ENCODE measurements around the gene ZNF630.
A peak's percentile ranks its signal among the peaks of the same experiment; 100 is the strongest.

The ZNF630 gene

DNA sequence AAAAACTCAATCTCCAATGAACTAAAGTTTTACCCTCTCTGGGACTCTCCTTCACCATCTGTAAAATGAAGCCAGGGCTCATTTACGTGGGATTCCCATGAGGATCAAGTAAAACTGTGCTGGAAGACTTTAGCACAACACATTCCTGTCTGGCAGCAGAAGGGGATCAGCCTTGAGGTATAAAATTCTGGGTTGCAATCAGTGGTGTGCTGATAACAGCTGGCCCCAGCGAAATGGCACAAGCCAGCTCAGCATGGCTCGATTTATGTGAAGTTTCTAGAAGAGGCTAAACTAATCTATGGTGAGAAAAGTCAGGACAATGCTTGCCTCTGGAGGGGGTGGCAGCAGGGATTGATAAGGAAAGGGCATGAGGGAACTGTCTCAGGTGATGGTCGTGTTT, 28.4 kb downstream of the ZNF630 start:
- TF ChIP-seq EP300 (IDR thresholded peaks at IDR 0.05; ENCODE audit: borderline replicate concordance): no peak
- TF ChIP-seq, protein P1, sequence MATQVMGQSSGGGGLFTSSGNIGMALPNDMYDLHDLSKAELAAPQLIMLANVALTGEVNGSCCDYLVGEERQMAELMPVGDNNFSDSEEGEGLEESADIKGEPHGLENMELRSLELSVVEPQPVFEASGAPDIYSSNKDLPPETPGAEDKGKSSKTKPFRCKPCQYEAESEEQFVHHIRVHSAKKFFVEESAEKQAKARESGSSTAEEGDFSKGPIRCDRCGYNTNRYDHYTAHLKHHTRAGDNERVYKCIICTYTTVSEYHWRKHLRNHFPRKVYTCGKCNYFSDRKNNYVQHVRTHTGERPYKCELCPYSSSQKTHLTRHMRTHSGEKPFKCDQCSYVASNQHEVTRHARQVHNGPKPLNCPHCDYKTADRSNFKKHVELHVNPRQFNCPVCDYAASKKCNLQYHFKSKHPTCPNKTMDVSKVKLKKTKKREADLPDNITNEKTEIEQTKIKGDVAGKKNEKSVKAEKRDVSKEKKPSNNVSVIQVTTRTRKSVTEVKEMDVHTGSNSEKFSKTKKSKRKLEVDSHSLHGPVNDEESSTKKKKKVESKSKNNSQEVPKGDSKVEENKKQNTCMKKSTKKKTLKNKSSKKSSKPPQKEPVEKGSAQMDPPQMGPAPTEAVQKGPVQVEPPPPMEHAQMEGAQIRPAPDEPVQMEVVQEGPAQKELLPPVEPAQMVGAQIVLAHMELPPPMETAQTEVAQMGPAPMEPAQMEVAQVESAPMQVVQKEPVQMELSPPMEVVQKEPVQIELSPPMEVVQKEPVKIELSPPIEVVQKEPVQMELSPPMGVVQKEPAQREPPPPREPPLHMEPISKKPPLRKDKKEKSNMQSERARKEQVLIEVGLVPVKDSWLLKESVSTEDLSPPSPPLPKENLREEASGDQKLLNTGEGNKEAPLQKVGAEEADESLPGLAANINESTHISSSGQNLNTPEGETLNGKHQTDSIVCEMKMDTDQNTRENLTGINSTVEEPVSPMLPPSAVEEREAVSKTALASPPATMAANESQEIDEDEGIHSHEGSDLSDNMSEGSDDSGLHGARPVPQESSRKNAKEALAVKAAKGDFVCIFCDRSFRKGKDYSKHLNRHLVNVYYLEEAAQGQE (IDR thresholded peaks at IDR 0.05; ENCODE audit: low read depth): no peak
- no peak for TF ChIP-seq CREB1 (IDR thresholded peaks at IDR 0.05; ENCODE audit: low read depth)
- TF ChIP-seq TEAD4 (IDR thresholded peaks at IDR 0.05): no peak
- no peak for TF ChIP-seq TCF12 (IDR thresholded peaks at IDR 0.05; ENCODE audit: low read depth)
- TF ChIP-seq ZBTB7A (IDR thresholded peaks at IDR 0.05; ENCODE audit: low read depth): no peak

DNA sequence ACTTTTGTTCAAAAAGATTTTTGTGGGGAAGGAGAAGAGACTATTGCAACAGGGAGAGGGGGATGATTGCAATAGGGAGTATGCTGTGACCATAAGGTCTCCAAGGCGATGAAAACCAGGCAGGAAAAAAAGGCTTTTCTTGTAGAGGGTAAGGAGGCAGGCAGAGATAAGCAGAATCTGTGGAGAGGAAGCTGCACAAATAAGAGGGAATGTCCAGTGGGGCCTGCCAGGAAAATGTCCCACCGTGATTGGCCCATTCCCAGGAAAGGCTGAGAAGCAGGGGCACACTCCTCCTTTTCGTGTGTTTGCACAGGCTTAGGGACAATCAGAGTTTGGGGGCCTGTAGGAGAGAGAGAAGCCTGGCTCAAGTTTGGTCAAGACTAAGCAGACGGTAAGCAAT, 35.5 kb downstream of the ZNF630 start:
- TF ChIP-seq FOXM1 (IDR thresholded peaks at IDR 0.05; ENCODE audit: borderline replicate concordance, low read depth): no peak
- no peak for TF ChIP-seq TAF1 (IDR thresholded peaks at IDR 0.05; ENCODE audit: low read depth)
- no peak for TF ChIP-seq CEBPB (IDR thresholded peaks at IDR 0.05)
- no peak for TF ChIP-seq YY1 (IDR thresholded peaks at IDR 0.05; ENCODE audit: low read depth)

DNA sequence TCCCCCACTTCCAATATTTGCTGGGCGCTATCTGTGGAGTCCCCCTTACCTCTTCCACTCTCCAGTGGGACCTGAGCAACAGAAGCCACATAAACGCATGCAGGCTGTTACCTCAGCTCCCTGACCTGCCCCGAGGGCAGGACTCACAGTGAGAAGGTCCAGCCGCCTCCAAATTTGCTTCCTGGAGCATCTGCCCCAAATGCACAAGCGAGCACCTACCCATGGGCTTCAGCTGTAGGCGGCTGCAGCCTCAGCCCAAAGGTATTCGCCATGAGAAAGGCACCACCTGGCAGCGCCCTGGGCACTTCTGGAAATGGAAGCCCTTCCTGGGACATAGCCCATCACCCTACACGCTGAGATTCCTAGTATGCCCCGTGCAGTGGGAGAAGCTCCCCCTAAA, 41.2 kb downstream of the ZNF630 start:
- TF ChIP-seq, protein P2, sequence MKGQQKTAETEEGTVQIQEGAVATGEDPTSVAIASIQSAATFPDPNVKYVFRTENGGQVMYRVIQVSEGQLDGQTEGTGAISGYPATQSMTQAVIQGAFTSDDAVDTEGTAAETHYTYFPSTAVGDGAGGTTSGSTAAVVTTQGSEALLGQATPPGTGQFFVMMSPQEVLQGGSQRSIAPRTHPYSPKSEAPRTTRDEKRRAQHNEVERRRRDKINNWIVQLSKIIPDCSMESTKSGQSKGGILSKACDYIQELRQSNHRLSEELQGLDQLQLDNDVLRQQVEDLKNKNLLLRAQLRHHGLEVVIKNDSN (IDR thresholded peaks at IDR 0.05): no peak
- TF ChIP-seq TAF1 (IDR thresholded peaks at IDR 0.05; ENCODE audit: low read depth) (no peak), TCF12 (IDR thresholded peaks at IDR 0.05; ENCODE audit: low read depth) (no peak), CREB1 (IDR thresholded peaks at IDR 0.05; ENCODE audit: low read depth) (no peak), CEBPB (IDR thresholded peaks at IDR 0.05) (no peak), TEAD4 (IDR thresholded peaks at IDR 0.05) (no peak), ZBTB7A (IDR thresholded peaks at IDR 0.05; ENCODE audit: low read depth) (no peak), EP300 (IDR thresholded peaks at IDR 0.05; ENCODE audit: borderline replicate concordance) (no peak), FOXM1 (IDR thresholded peaks at IDR 0.05; ENCODE audit: borderline replicate concordance, low read depth) (no peak), RAD21 (IDR thresholded peaks at IDR 0.05; ENCODE audit: low read depth) (no peak), YY1 (IDR thresholded peaks at IDR 0.05; ENCODE audit: low read depth) (no peak)
- TF ChIP-seq, protein P1 (IDR thresholded peaks at IDR 0.05; ENCODE audit: low read depth): no peak
- TF ChIP-seq, protein P3, sequence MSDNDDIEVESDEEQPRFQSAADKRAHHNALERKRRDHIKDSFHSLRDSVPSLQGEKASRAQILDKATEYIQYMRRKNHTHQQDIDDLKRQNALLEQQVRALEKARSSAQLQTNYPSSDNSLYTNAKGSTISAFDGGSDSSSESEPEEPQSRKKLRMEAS (IDR thresholded peaks at IDR 0.05): no peak

DNA sequence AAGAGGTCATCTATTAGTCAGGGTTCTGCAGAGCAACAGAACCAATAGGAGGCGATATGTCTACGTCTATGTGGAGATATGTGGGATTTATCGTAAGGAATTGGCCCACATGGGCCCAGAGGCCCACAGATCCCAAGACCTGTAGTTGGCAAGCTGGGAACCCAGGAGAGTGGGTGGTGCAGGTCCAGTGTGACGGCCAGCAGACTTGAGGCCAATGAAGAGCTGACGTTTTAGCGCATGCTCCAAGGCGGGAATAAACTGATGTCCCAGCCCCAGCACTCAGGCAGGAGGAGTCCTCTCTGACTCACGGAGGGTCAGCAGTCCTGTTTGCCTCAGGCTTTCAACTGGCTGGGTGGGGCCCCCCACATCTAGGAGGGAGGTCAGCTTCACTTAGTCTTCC, 43.3 kb downstream of the ZNF630 start:
- TF ChIP-seq TCF12 (IDR thresholded peaks at IDR 0.05; ENCODE audit: low read depth) (no peak), ZBTB7A (IDR thresholded peaks at IDR 0.05; ENCODE audit: low read depth) (no peak), TAF1 (IDR thresholded peaks at IDR 0.05; ENCODE audit: low read depth) (no peak), RAD21 (IDR thresholded peaks at IDR 0.05; ENCODE audit: low read depth) (no peak), EP300 (IDR thresholded peaks at IDR 0.05; ENCODE audit: borderline replicate concordance) (no peak), CEBPB (IDR thresholded peaks at IDR 0.05) (no peak), TEAD4 (IDR thresholded peaks at IDR 0.05) (no peak), CREB1 (IDR thresholded peaks at IDR 0.05; ENCODE audit: low read depth) (no peak)
- TF ChIP-seq, protein P3 (IDR thresholded peaks at IDR 0.05): no peak
- TF ChIP-seq, protein P2 (IDR thresholded peaks at IDR 0.05): no peak
- TF ChIP-seq, protein P1 (IDR thresholded peaks at IDR 0.05; ENCODE audit: low read depth): no peak

DNA sequence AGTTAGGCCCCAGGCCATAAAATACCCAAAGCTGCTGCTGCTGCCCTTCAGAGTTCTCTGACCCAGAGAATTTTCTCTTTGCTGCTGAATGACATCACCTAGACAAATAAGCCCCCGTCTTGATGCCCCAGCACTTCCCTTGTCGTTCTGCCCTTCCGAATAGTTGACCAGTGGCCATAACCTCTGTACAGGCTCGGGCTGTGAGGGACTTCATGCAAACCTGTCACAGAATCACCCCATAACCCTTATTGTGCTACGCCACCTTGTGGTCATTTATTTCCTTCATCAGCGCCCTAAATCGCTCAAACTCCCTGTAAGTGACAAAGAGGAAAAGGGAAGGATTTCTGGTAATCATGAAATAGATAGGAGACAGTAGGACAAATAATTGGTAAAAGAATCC, 45.9 kb downstream of the ZNF630 start:
- TF ChIP-seq FOXM1 (IDR thresholded peaks at IDR 0.05; ENCODE audit: borderline replicate concordance, low read depth) (no peak), RAD21 (IDR thresholded peaks at IDR 0.05; ENCODE audit: low read depth) (peak; percentile 64)

Data from Ishikawa (cell line).